GM23338 (cell line): ENCODE data around the gene SORCS3. TPM values are rescaled to one million over a fixed set of nuclear protein-coding genes. Genes with fewer than 3 reads are reported as not detected.

Experiments used
- ATAC-seq: fragments of 200-7000 bp; cut with Tn5 transposase; 3 replicates; pipeline ENCODE4 v1.9.1; 2020
- DNase-seq: peaks from one replicate; pipeline ENCODE4 v3.0.0-alpha.2; 2015; ENCODE audit warnings: low spot score
- H2AFZ ChIP-seq: fragments of 200-600 bp; sonication (generic); 2 replicates; pipeline ENCODE4 v1.8.0; 2016; ENCODE audit warnings: antibody characterized with exemption, mild to moderate bottlenecking, moderate library complexity
- H3F3A ChIP-seq: fragments of 200-600 bp; sonication (generic); replicated peaks from 2 replicates; pipeline ENCODE4 v1.8.0; 2017; ENCODE audit warnings: antibody characterized with exemption, mixed run types, low read depth
- H3K27ac ChIP-seq: fragments of 200-600 bp; sonication (generic); 2 replicates; pipeline ENCODE4 v1.6.1; 2016; ENCODE audit warnings: low read depth
- H3K27me3 ChIP-seq: fragments of 200-600 bp; sonication (generic); 2 replicates; pipeline ENCODE4 v1.8.0; 2016; ENCODE audit warnings: mild to moderate bottlenecking, mixed run types, moderate library complexity; ENCODE audit not compliant: insufficient read depth
- H3K36me3 ChIP-seq: fragments of 200-600 bp; sonication (generic); 2 replicates; pipeline ENCODE4 v1.8.0; 2016; ENCODE audit warnings: mild to moderate bottlenecking; ENCODE audit not compliant: insufficient read depth
- H3K4me1 ChIP-seq: fragments of 200-600 bp; sonication (generic); 2 replicates; pipeline ENCODE4 v1.8.0; 2016; ENCODE audit warnings: mild to moderate bottlenecking, moderate library complexity; ENCODE audit not compliant: insufficient read depth
- H3K4me2 ChIP-seq: fragments of 200-600 bp; sonication (generic); 2 replicates; pipeline ENCODE4 v1.7.1; 2017; ENCODE audit warnings: mixed run types
- H3K4me3 ChIP-seq: fragments of 200-600 bp; sonication (generic); 2 replicates; pipeline ENCODE4 v1.6.1; 2016; ENCODE audit warnings: mixed run types
- H3K79me2 ChIP-seq: fragments of 200-600 bp; sonication (generic); replicated peaks from 2 replicates; pipeline ENCODE4 v1.8.0; 2017; ENCODE audit warnings: mild to moderate bottlenecking; ENCODE audit not compliant: insufficient read depth
- H3K9me2 ChIP-seq: fragments of 200-600 bp; sonication (generic); 2 replicates; pipeline ENCODE4 v1.8.0; 2017; ENCODE audit not compliant: insufficient read depth
- H4K20me1 ChIP-seq: fragments of 200-600 bp; sonication (generic); replicated peaks from 2 replicates; pipeline ENCODE4 v1.8.0; 2017; ENCODE audit warnings: mild to moderate bottlenecking; ENCODE audit not compliant: insufficient read depth
- H3K27ac Mint-ChIP-seq: 2 replicates; pipeline ENCODE4 v1.8.0; 2020; ENCODE audit warnings: inconsistent platforms, mild to moderate bottlenecking, moderate library complexity, mixed read lengths
- H3K27me3 Mint-ChIP-seq: 3 replicates; pipeline ENCODE4 v1.8.0; 2022; ENCODE audit warnings: low read depth, mild to moderate bottlenecking, moderate library complexity, mixed read lengths, inconsistent platforms; ENCODE audit not compliant: insufficient read depth, poor library complexity
- H3K36me3 Mint-ChIP-seq: 3 replicates; pipeline ENCODE4 v1.8.0; 2021; ENCODE audit warnings: low read depth, mild to moderate bottlenecking, inconsistent platforms, moderate library complexity, mixed read lengths
- H3K4me1 Mint-ChIP-seq: 3 replicates; pipeline ENCODE4 v1.8.0; 2020; ENCODE audit warnings: mild to moderate bottlenecking, inconsistent platforms, mixed read lengths
- H3K4me3 Mint-ChIP-seq: 3 replicates; pipeline ENCODE4 v1.8.0; 2021; ENCODE audit warnings: moderate library complexity, mild to moderate bottlenecking, inconsistent platforms, mixed read lengths
- H3K9me3 Mint-ChIP-seq: 3 replicates; pipeline ENCODE4 v1.8.0; 2020; ENCODE audit warnings: moderate library complexity, mild to moderate bottlenecking, inconsistent platforms, mixed read lengths
- CREB1 ChIP-seq: fragments of 250-450 bp; sonication (Bioruptor Pico); IDR thresholded peaks from 2 replicates; pipeline ENCODE4 v1.5.0; 2020; ENCODE audit warnings: low read depth, mild to moderate bottlenecking, moderate library complexity
- ETS1 ChIP-seq: IDR thresholded peaks from 2 replicates; pipeline ENCODE4 v1.6.1; 2016; ENCODE audit warnings: antibody characterized with exemption
- EZH2 ChIP-seq: fragments of 200-600 bp; sonication (generic); IDR thresholded peaks from one replicate; pipeline ENCODE4 v1.8.0; 2017; ENCODE audit warnings: antibody characterized with exemption, mild to moderate bottlenecking, low read depth; ENCODE audit not compliant: unreplicated experiment
- EZH2phosphoT487 ChIP-seq: fragments of 200-600 bp; sonication (generic); IDR thresholded peaks from one replicate; pipeline ENCODE4 v1.8.1; 2018; ENCODE audit warnings: antibody characterized with exemption; ENCODE audit not compliant: unreplicated experiment
- JUNB ChIP-seq: IDR thresholded peaks from one replicate; pipeline ENCODE4 v1.6.1; 2016; ENCODE audit warnings: antibody characterized with exemption; ENCODE audit not compliant: unreplicated experiment
- NANOG ChIP-seq: IDR thresholded peaks from 2 replicates; pipeline ENCODE4 v1.6.1; 2016; ENCODE audit warnings: antibody characterized with exemption, borderline replicate concordance
- POLR2AphosphoS5 ChIP-seq: IDR thresholded peaks from 2 replicates; pipeline ENCODE4 v1.6.1; 2016; ENCODE audit warnings: antibody characterized with exemption, low read depth
- STAT1 ChIP-seq: IDR thresholded peaks from one replicate; pipeline ENCODE4 v1.6.1; 2016; ENCODE audit warnings: antibody characterized with exemption; ENCODE audit not compliant: unreplicated experiment
- ZNF114 ChIP-seq: fragments of 250-450 bp; sonication (Bioruptor Pico); IDR thresholded peaks from 2 replicates; pipeline ENCODE4 v1.5.0; 2020; ENCODE audit warnings: mild to moderate bottlenecking, moderate library complexity
- ZNF331 ChIP-seq: fragments of 250-450 bp; sonication (Bioruptor Pico); IDR thresholded peaks from 2 replicates; pipeline ENCODE4 v1.5.0; 2020; ENCODE audit warnings: low read depth, mild to moderate bottlenecking, moderate library complexity
- polyA plus RNA-seq: library from polyadenylated mRNA; unstranded; fragments of >200 nt; fragmentation: Nextera tagmentation; extraction: Ambion mirVana; gene quantifications from 2 replicates; pipeline ENCODE4 v1.2.1, GENCODE V29; 2016
- total RNA-seq: library from RNA; depleted of rRNA; stranded (reverse); fragments of >200 nt; shearing (Covaris generic); gene quantifications from 2 replicates; pipeline ENCODE4 v1.2.3, GENCODE V29; 2014
- TF ChIP-seq, protein P1 (sequence below): IDR thresholded peaks from one replicate; pipeline ENCODE4 v1.6.1; 2018; ENCODE audit warnings: antibody characterized with exemption; ENCODE audit not compliant: unreplicated experiment
- TF ChIP-seq, protein P2 (sequence below), 2 experiments: fragments of 200-600 bp in 1 of 2; sonication (generic) in 1 of 2; conservative IDR thresholded peaks; 2 replicates each; pipeline versions ENCODE4 v1.5.1 to v1.6.1; 2016 to 2017; ENCODE audit warnings: antibody characterized with exemption in 2 of 2, low read depth in 2 of 2, mild to moderate bottlenecking in 2 of 2, moderate library complexity in 1 of 2
- TF ChIP-seq, protein P3 (sequence below): fragments of 250-450 bp; sonication (Bioruptor Pico); IDR thresholded peaks from 2 replicates; pipeline ENCODE4 v1.5.0; 2020; ENCODE audit warnings: mild to moderate bottlenecking, moderate library complexity

The SORCS3 gene
- total and polyA plus RNA-seq, 2 experiments from 2014 or later = 0.37 to 1.4 TPM

DNA sequence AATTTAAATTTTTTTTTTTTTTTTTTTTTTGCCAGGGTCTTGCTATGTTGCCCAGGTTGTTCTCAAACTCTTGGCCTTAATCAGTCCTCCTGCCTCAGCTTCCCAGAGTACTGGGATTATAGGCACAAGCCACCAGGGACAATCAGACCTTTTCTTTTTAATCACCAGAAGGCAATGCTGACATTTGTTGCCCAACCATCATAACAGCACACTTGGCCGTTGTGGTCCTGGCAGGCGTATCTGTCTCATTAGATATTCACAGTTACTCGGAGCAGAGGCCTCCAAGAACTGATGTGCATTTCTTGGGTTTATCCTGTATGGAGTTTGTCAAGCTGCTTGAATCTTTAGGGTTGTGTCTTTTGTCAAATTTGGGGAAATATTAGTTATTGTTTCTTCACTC, 100.0 kb downstream of the SORCS3 start:
- 0 out of 2 replicates have a peak, but pooled peaks cover 2% of the 10 kb centered on the region for H3K9me2 ChIP-seq
- no peaks in the 10 kb centered on the region for H3K36me3 Mint-ChIP-seq
- H3K27ac ChIP-seq = no peak overlapping the region
- TF ChIP-seq, protein P1, sequence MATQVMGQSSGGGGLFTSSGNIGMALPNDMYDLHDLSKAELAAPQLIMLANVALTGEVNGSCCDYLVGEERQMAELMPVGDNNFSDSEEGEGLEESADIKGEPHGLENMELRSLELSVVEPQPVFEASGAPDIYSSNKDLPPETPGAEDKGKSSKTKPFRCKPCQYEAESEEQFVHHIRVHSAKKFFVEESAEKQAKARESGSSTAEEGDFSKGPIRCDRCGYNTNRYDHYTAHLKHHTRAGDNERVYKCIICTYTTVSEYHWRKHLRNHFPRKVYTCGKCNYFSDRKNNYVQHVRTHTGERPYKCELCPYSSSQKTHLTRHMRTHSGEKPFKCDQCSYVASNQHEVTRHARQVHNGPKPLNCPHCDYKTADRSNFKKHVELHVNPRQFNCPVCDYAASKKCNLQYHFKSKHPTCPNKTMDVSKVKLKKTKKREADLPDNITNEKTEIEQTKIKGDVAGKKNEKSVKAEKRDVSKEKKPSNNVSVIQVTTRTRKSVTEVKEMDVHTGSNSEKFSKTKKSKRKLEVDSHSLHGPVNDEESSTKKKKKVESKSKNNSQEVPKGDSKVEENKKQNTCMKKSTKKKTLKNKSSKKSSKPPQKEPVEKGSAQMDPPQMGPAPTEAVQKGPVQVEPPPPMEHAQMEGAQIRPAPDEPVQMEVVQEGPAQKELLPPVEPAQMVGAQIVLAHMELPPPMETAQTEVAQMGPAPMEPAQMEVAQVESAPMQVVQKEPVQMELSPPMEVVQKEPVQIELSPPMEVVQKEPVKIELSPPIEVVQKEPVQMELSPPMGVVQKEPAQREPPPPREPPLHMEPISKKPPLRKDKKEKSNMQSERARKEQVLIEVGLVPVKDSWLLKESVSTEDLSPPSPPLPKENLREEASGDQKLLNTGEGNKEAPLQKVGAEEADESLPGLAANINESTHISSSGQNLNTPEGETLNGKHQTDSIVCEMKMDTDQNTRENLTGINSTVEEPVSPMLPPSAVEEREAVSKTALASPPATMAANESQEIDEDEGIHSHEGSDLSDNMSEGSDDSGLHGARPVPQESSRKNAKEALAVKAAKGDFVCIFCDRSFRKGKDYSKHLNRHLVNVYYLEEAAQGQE = no peak
- TF ChIP-seq ETS1 (no peak), POLR2AphosphoS5 (no peak), ZNF331 (no peak), EZH2phosphoT487 (no peak), CREB1 (CRISPR knock-in tag) (no peak), EZH2 (no peak), JUNB (no peak), ZNF114 (CRISPR knock-in tag) (no peak), STAT1 (no peak), NANOG (no peak)
- TF ChIP-seq, protein P2, sequence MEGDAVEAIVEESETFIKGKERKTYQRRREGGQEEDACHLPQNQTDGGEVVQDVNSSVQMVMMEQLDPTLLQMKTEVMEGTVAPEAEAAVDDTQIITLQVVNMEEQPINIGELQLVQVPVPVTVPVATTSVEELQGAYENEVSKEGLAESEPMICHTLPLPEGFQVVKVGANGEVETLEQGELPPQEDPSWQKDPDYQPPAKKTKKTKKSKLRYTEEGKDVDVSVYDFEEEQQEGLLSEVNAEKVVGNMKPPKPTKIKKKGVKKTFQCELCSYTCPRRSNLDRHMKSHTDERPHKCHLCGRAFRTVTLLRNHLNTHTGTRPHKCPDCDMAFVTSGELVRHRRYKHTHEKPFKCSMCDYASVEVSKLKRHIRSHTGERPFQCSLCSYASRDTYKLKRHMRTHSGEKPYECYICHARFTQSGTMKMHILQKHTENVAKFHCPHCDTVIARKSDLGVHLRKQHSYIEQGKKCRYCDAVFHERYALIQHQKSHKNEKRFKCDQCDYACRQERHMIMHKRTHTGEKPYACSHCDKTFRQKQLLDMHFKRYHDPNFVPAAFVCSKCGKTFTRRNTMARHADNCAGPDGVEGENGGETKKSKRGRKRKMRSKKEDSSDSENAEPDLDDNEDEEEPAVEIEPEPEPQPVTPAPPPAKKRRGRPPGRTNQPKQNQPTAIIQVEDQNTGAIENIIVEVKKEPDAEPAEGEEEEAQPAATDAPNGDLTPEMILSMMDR (conservative IDR thresholded peaks at IDR 0.05; ENCODE audit: low read depth in 2 of 2) = no peak
- TF ChIP-seq, protein P3, sequence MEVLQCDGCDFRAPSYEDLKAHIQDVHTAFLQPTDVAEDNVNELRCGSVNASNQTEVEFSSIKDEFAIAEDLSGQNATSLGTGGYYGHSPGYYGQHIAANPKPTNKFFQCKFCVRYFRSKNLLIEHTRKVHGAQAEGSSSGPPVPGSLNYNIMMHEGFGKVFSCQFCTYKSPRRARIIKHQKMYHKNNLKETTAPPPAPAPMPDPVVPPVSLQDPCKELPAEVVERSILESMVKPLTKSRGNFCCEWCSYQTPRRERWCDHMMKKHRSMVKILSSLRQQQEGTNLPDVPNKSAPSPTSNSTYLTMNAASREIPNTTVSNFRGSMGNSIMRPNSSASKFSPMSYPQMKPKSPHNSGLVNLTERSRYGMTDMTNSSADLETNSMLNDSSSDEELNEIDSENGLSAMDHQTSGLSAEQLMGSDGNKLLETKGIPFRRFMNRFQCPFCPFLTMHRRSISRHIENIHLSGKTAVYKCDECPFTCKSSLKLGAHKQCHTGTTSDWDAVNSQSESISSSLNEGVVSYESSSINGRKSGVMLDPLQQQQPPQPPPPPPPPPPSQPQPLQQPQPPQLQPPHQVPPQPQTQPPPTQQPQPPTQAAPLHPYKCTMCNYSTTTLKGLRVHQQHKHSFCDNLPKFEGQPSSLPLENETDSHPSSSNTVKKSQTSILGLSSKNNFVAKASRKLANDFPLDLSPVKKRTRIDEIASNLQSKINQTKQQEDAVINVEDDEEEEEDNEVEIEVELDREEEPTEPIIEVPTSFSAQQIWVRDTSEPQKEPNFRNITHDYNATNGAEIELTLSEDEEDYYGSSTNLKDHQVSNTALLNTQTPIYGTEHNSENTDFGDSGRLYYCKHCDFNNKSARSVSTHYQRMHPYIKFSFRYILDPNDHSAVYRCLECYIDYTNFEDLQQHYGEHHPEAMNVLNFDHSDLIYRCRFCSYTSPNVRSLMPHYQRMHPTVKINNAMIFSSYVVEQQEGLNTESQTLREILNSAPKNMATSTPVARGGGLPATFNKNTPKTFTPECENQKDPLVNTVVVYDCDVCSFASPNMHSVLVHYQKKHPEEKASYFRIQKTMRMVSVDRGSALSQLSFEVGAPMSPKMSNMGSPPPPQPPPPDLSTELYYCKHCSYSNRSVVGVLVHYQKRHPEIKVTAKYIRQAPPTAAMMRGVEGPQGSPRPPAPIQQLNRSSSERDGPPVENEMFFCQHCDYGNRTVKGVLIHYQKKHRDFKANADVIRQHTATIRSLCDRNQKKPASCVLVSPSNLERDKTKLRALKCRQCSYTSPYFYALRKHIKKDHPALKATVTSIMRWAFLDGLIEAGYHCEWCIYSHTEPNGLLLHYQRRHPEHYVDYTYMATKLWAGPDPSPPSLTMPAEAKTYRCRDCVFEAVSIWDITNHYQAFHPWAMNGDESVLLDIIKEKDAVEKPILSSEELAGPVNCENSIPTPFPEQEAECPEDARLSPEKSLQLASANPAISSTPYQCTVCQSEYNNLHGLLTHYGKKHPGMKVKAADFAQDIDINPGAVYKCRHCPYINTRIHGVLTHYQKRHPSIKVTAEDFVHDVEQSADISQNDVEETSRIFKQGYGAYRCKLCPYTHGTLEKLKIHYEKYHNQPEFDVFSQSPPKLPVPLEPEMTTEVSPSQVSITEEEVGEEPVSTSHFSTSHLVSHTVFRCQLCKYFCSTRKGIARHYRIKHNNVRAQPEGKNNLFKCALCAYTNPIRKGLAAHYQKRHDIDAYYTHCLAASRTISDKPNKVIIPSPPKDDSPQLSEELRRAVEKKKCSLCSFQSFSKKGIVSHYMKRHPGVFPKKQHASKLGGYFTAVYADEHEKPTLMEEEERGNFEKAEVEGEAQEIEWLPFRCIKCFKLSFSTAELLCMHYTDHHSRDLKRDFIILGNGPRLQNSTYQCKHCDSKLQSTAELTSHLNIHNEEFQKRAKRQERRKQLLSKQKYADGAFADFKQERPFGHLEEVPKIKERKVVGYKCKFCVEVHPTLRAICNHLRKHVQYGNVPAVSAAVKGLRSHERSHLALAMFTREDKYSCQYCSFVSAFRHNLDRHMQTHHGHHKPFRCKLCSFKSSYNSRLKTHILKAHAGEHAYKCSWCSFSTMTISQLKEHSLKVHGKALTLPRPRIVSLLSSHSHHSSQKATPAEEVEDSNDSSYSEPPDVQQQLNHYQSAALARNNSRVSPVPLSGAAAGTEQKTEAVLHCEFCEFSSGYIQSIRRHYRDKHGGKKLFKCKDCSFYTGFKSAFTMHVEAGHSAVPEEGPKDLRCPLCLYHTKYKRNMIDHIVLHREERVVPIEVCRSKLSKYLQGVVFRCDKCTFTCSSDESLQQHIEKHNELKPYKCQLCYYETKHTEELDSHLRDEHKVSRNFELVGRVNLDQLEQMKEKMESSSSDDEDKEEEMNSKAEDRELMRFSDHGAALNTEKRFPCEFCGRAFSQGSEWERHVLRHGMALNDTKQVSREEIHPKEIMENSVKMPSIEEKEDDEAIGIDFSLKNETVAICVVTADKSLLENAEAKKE = no peak
- ATAC-seq (no peak), DNase-seq (no peak)
- no peaks in the 10 kb centered on the region for H3K9me3 Mint-ChIP-seq
- H3K27ac Mint-ChIP-seq = no peak overlapping the region
- 0 out of 2 replicates have a peak, but pooled peaks cover 4% of the 10 kb centered on the region for H3K4me1 ChIP-seq
- H4K20me1 ChIP-seq = no peaks in the 10 kb centered on the region
- H2AFZ ChIP-seq = no peak overlapping the region
- H3K27me3 ChIP-seq = no peaks in the 10 kb centered on the region
- no peaks in the 10 kb centered on the region for H3K36me3 ChIP-seq
- H3K79me2 ChIP-seq = no peaks in the 10 kb centered on the region
- no peaks in the 10 kb centered on the region for H3K27me3 Mint-ChIP-seq
- H3K4me3 ChIP-seq = no peak overlapping the region
- H3K4me3 Mint-ChIP-seq = no peak overlapping the region
- no peaks in the 10 kb centered on the region for H3F3A ChIP-seq
- H3K4me1 Mint-ChIP-seq = peaks cover 1% of the 10 kb centered on the region; the same call in 2 of the 3 replicates
- no peak overlapping the region for H3K4me2 ChIP-seq
